SIG-M5 treated with dmso at 0.1 percent for 504 hours (cell line): ENCODE measurements around the gene MSL2.
"Not testable (repeated sequence)": the region's sequence is repeated elsewhere in the genome, so short reads cannot be mapped to it uniquely, and the experiment has no call there.

Source experiments
- DNase-seq: peaks from one replicate; lab custom pipeline; 2025; ENCODE audit not compliant: unreplicated experiment; lab: John Stamatoyannopoulos, UW

MSL2 gene

DNA sequence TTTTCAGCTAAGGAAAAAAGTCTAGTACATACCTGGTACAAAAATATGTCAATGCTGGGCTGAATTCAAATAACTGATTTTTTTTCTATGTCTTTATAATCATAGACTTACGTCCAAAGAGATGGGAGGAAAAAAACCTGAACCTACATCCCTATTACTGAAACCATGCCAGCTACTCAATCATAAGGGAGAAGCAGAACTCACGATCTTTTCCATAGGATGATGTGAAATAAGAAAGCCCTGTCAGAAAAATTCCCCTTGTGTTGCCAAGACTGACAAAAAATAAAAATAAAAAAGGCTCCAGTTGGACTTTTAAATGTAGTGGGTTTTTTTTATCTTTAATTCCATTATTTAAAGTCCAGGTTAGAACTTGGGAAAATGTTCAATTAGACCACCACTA, 3.3 kb downstream of the MSL2 start:
- no peak for DNase-seq

DNA sequence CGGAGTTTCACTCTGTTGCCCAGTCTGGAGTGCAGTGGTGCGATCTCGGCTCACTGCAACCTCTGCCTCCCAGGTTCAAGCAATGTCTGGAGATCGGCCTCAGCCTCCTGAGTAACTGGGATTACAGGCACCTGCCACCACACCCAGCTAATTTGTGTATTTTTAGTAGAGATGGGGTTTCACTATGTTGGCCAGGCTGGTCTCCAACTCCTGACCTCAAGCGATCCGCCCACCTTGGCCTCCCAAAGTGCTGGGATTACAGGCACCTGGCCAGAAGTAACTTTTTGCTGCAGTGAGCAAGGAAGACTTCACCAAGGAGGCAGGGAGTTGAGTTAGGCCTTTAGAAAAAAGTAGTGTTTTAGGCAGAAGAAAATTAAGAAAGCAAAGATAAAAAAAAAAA, 3.9 kb downstream of the MSL2 start:
- not testable (repeated sequence) for DNase-seq

DNA sequence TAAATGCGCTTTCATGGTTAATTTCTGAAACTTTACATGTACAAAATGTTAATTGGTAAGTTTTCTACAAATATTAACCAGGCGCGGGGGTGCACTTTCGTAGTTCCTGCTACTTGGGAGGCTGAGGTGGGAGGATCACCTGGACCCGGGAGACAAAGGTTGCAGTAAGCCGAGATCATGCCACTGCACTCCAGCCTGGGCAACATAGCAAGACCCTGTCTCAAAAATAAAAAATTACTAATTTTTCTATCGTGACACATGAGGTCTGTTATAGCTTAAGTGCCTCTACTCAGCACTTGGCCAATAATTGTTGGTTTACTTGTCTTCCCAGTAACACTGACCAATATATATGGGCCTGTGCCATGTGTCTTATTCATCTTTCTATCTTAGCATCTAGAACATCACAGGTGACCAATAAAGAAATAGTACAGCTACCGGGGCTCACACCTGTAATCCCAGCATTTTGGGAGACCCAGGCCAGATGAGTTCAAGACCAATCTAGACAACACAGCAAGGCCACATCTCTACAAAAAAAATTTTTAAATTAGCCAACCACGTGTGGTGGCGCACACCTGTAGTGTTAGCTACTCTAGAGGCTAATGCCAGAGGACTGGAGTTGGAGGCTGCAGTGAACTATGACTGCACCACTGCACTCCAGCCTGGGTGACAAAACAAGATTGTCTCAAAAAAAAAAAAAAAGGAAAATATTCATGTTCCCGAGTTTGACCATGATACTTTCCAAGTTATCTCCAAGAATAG, 6.1 kb downstream of the MSL2 start:
- DNase-seq: no peak

DNA sequence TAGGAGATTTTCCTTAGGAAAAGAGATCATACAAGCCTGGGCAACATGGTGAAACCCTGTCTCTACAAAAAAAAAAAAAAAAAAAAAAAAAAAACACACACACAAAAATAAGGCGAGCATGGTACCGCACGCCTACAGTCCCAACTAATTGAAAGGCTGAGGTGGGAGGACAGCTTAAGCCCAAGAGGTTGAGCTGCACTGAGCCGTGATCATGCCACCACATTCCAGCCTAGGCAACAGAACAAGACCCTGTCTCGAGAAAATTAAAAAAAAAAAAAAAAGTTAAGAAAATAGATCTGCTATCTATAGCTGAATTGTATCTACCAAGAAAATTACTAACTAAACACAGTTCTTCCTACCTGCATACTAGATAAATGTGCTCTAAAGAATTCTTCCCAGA, 7.1 kb downstream of the MSL2 start:
- DNase-seq: no peak

DNA sequence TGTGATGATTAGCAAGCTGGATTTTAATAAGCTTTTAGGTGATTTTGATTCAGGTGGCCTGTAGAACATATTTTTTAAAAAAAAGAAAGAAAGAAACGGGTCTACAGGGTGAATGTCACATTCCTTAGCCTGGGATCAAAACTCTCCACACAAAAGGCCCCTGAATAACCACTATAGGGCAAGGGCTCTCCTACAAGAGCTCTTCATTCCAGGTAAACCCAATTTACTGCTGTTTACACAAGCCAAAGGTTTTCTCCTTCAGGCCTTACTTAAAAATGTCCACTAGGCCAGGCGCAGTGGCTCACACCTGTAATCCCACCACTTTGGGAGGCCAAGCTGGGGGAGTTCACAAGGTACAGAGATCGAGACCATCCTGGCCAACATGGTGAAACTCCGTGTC, 8.3 kb downstream of the MSL2 start:
- no peak for DNase-seq

DNA sequence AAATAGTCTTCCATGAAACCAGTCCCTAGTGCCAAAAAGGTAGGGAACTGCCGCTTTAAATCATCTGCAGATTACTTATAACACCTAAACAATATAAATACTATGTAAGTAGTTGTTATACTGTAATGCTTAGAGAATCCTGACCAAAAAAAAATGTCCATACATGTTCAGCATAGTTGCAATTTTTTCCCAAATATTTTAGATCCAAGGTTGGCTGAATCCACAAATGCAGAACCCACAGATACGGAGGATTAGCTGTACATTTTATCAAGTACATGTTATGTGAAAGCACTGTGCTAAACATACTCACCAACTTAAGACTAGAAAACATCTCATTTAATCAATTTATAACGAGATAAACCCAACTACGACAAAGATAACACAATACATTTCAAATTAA, 9.3 kb downstream of the MSL2 start:
- DNase-seq: no peak

DNA sequence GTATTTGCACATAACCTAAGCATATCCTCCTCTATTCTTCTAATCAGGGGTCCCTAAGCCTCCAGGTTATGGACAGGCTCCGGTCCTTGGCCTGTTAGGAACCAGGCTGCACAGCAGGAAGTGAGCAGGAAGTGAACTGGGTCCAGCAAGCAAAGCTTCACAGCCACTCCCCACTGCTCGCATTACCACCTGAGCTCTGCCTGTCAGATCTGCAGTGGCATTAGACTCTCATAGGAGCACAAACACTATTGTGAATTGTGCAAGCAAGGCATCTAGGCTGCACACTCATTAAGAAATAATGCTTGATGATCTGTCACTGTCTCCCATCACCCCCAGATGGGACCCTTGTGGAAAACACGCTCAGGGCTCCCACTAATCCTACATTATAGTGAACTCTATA, 9.8 kb downstream of the MSL2 start:
- no peak for DNase-seq

DNA sequence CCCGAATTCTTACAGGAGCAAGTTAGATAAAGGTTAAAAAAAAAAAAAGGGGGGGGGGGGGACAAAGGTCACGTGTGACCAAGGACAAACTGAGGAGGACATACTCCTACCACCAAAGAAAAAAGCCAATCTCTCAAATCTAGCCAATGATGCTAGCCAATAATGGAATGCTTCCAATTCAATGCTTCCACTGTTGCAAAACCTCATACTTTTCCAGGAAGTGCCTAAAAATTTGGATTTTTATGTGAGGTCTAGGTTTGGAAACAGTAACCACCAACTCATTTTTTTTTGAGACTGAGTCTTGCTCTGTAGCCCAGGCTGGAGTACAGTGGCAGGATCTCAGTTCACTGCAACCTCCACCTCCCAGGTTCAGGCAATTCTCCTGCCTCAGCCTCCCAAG, 11.4 kb downstream of the MSL2 start:
- DNase-seq: no peak

DNA sequence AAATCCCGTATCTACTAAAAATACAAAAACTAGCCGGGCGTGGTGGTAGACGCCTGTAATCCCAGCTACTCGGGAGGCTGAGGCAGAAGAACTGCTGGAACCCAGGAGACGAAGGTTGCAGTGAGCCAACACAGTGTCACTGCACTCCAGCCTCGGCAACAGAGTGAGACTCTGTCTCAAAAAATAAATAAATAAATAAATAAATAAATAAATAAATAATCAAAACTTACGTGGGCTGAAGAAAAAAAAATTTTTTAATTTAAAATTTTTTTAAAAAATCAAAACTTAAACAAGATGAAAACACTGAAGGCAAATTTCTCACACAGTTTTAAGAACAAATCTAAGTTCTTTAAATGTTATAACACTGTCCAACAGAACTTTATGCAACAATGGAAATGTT, 14.4 kb downstream of the MSL2 start:
- no peak for DNase-seq

DNA sequence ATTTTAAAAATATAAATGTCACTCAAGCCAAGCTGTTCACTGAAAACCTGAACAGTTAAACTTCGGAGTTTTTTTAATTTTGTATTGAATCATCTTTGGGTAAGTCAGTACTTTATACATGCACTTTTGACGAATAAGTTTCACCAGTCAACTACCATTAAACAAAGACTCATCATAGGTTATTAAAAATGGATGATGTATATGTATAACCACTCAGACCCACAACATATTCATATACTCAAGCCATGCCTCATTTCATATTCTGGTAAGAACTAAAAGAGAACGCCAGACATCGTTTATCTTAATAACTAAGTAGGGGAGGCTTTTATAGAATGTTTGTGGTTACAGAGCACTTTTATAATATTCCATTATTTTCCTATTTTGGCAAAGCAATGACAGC, 18.3 kb downstream of the MSL2 start:
- no peak for DNase-seq

DNA sequence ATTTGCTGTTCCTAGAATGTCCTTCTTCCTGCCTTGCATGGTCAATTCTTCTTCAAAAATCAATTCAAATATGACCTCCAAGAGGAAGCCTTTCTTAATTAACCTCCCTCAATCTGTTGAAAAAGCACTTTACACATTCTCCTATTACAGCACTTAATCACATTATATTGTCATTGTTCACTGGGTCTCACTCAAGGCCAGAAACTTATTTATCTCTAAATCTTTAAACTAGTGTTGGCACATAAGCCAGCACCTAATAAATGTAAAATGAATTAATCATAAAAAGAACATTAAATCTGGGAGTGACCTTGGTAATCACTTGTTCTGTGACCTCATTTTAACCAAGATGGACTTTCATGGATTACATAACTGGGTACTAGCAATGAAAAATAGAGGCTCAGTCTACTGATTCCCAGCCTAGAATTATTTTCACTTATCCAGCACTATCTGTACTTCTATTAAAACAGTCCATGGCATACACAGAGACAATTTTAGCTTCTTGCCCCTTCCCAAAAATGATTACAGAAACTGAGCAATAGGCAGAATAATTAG, 22.1 kb downstream of the MSL2 start:
- no peak for DNase-seq

DNA sequence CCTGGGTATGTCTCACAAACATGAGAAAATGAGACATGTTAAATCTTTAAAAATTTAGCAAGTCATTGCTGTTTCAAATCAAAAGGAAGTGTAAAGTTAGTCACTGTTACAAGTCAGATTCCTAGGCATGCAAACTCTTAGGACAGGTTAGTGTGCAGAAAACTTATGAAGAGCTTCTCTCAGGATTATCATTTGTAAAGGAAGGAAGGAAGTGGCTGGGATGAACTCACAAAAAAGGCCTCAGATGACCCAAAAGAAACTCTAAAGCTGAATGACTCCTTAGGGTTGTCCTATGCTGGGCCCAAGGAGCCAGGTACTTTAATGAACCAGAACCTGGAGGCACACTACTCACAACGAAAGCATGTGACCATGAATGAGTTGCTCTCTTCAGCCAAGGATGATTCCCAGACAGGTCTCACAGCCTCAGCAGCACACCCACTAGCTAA, 25.0 kb downstream of the MSL2 start:
- DNase-seq: no peak

DNA sequence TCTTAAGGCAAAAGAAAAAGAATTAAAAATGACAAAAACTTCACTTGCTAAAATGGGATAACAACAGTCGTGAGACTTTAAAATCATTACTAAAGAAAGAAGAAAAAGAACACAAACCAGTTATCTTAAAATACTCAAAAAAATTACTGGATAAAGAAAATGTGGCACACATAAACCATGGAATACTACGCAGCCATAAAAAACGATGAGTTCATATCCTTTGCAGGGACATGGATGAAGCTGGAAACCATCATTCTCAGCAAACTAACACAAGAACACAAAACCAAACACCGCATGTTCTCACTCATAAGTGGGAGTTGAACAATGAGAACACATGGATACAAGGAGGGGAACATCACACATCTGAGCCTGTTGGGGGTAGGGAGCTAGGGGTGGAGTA, 27.9 kb downstream of the MSL2 start:
- not testable (repeated sequence) for DNase-seq

DNA sequence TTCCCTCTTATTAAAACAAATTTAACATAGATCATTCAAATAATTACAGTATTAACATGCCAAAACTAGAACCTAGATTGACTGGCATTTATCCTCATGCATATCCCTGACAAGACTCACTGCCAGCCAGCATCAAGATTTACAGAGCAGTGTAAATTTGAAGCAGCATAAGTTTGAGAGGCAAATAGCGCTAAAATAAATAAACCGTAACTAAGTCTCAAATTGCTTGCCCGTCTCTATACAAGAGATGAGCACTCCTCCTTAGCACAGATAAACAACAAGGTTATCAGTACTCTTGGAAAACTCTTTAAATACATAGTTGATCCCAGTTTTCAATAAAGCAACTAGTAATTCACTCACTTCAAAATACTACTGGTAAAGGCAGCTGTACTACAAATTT, 29.6 kb downstream of the MSL2 start:
- no peak for DNase-seq

DNA sequence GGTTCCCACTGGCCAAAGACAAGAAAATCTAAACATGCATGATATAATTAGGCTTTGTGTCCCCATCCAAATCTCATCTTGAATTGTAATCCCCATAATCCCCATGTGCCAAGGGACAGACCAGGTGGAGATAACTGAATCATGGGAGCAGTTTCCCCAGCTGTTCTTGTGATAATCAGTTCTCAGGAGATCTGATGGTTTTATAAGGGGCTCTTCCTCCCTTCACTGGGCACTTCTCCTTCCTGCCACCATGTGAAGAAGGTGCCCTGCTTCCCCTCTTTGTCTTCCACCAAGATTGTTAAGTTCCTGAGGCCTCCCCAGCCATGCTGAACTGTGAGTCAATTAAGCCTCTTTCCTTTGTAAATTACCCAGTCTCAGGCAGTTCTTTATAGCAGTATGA, 32.5 kb downstream of the MSL2 start:
- DNase-seq: peak; percentile 50

DNA sequence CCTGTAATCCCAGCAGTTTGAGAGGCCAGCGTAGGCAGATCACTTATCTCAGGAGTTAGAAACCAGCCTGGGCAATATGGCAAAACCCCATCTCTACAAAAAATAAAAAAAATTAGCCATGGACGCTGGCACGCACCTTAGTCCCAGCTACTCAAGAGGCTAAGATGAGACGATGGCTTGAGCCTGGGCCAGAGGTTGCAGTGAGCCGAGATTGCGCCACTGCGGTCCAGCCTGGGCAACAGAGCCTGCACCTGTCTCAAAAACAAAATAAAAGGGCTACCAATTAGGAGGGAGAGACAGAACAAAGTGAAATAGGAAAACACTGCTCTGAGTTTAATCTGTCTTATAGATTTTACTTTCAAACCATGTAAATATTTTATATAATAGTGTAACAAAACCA, 33.8 kb downstream of the MSL2 start:
- DNase-seq: no peak

DNA sequence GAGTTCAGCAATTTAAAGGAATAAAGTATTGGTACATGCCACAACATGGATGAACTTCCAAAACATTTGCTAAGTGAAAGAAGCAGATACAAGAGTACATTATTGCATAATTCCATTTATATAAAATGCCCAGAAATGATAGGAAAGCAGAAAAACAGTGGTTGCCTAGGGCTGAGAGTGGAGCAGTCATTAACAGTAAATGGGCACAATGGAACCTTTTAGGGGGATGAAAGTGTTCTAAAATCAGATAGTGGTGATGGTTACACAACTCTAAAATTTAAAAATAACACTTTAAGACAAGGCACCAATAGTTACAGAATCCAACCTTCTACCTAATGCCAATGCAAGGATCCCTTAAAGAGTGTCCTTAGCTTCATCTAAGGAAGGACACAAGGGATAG, 34.6 kb downstream of the MSL2 start:
- DNase-seq: no peak

DNA sequence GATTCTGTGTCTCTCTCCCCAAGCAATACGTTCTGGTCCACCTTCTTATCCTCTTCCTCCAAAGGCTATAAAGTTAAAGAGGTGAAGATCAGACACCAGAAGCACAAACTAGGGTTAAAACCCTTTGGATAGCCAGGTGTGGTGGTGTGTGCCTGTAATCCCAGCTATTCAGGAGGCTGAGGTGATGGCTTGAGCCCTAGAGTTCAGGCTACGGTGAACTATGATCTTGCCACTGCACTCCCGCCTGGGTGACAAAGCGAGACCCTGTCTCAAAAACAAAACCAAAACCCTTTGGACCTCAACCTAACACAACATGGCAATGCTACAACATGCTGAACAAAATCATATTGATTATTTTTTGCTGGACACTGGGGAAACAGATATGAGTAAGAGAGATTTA, 43.2 kb downstream of the MSL2 start:
- no peak for DNase-seq

DNA sequence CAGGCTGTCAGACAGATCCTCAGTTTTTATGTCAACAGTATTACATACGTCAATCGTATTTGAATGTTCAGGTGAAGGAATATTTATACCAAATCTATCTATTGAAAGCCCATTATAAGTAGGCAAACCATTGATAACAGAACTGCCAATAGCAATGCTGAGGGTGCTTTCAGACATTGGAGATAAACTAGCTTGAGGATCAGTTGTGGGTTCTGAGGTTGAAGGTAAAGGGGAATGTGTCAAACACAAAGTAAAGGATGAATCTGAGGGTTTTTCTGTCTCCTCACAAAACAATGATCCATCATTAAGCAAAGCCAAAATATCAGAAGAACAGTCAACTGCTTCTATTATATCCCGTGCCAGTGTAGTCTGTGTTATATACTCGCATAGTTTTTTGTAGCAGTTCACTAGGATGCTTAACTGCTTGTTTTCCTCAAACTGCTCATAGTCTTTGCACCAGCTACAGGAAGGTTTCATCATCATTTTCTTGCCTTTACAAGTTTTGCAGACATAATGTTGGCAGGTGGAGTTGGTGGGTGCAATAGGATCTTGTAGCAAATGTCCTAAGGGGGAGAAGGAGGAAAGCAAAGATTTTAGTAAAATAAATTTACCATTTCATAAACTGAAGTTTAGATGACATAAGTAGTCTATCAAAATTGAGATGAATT, 43.8 kb downstream of the MSL2 start:
- no peak for DNase-seq

DNA sequence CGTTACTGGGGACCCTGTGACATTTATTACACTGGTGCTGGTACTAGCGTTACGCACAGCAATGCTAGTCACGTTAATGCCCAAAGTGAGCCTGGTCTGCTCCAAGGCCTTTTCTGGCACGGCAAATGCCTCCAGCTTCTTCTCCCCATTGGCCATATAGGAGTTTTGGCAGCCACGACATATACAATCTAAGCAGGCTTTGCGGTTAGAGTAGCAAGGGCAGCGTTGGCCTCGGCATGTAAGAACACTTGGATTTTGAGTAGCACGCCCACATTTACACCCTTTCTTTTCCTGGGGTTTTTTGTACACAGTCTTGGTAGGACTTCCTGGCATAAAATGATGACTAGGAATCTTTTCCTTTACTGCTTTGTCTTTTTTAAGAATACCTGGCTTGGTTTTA, 44.9 kb downstream of the MSL2 start:
- no peak for DNase-seq

DNA sequence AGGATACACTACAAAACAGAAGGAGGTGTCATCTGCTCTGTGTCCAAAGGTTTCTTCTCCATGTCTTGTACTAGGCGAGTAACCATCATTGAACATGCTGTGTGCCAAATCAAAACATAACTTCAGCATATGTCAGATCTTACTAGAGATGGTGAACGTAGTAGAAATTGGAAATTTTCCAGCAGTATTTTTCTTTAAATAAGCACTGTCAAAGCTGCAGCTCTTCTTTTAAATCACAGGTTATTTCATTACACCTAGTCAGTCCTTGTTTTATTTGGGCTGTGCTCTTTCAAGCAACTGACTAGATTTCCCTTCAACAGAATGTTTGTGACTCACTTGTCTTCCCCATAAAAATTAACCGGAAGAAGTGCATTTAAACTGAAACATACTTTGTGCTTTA, 46.5 kb downstream of the MSL2 start:
- DNase-seq: no peak

DNA sequence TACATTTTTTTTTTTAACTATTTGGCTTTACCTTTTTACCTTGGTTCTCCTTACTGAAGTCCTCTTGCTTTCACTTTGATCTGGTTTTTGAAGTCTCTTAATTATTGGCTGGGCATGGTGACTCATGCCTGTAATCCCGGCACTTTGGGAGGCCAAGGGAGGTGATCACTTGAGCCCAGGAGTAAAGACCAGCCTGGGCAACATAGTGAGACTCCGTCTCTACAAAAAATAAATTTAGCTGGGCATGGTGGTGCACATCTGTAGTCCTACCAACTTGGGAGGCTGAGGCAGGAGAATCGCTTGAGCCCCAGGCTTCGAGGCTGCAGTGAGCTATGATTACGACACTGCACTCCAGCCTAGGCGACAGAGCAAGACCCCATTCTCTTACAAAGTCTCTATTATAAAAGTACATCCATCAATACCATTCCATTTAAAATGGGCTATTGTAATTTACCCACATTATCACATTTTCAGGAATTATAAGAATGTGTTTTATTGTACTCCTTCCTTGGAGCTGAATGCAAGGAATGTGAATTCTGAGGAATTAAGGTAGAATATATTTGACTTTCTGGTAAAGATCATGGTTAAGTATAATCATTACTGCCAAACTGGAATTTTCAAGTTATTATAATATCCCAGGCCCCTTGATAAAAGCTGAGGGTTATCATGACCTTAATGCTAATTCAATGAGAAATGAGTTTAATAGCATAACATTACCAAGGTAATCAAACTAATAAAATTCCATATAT, 49.0 kb downstream of the MSL2 start:
- no peak for DNase-seq
